Ovary (tissue), 9 donors: ENCODE results near the gene FREM2. TPM values are rescaled to one million over a fixed set of nuclear protein-coding genes. Genes with fewer than 3 reads are reported as not detected.

Source experiments
- DNase-seq, 5 donors: peaks; one replicate each; pipeline ENCODE4 v3.0.0-alpha.2; 2019 to 2020
- H3K27ac ChIP-seq, 2 donors: fragments of 200-600 bp; one replicate each; pipeline versions ENCODE4 v1.5.1 to v1.8.0; 2019 to 2022
- H3K27me3 ChIP-seq: fragments of 200-600 bp; one replicate; pipeline ENCODE4 v1.8.0; 2022
- H3K36me3 ChIP-seq: fragments of 200-600 bp; sonication (generic); one replicate; pipeline ENCODE4 v1.5.1; 2019
- H3K4me1 ChIP-seq: one replicate; pipeline ENCODE4 v1.8.1; 2013; ENCODE audit warnings: mild to moderate bottlenecking, moderate library complexity; ENCODE audit not compliant: insufficient read depth
- H3K4me3 ChIP-seq: fragments of 200-600 bp; sonication (generic); one replicate; pipeline ENCODE4 v1.5.1; 2017
- H3K9me3 ChIP-seq, 2 donors: fragments of 200-600 bp in 1 of 2; sonication (generic) in 1 of 2; one replicate each; pipeline versions ENCODE4 v1.5.1 to v1.8.1; 2013 to 2019; ENCODE audit warnings: mild to moderate bottlenecking in 1 of 2, moderate library complexity in 1 of 2
- EP300 ChIP-seq: sonication (generic); formaldehyde crosslinking; IDR thresholded peaks from one replicate; pipeline ENCODE4 v1.6.1; 2017; ENCODE audit warnings: antibody characterized with exemption
- POLR2A ChIP-seq: fragments of 450-650 bp; IDR thresholded peaks from one replicate; pipeline ENCODE4 v1.6.1; 2017; ENCODE audit warnings: antibody characterized with exemption, mild to moderate bottlenecking, moderate library complexity
- WGBS, 3 donors: extraction: QIAGEN DNeasy Blood & Tissue Kit in 1 of 3; methylation state at CpG; one replicate each; pipeline versions ENCODE4 v1.1.5 to v1.1.7; 2013 to 2017; 5-methylcytosine and 5-hydroxymethylcytosine counted together
- intact Hi-C, 4 donors: fragments of 100-400 bp; cut with DNase I; formaldehyde crosslinking; loops; one replicate each; pipeline versions ENCODE4 v1.11.0 to v1.15.1; 2022 to 2023
- polyA plus RNA-seq, 2 donors: library from polyadenylated mRNA; stranded (reverse); fragments of 200-250 nt in 1 of 2; fragments of 350-450 nt in 1 of 2; fragmentation: Illumina TruSeq in 1 of 2; extraction: RNeasy Lipid Tissue Mini Kit (QIAGEN cat#74804) in 1 of 2; gene quantifications; one replicate each; pipeline ENCODE4 v1.2.3, GENCODE V29; 2013 to 2014
- total RNA-seq, 7 donors: library from RNA; depleted of rRNA in 2 of 7; stranded (reverse); fragments of >200 nt in 2 of 7; fragmentation: NEBNext Ultra II Directional in 3 of 7; extraction: Animal tissue kit (Norgen Biotek cat#: 25700) in 3 of 7; gene quantifications; one replicate each; pipeline versions ENCODE4 v1.1.0 to v1.2.4, GENCODE V29; 2016 to 2023
- TF ChIP-seq, protein P1 (sequence below), 3 donors: fragments of 450-650 bp in 2 of 3; fragments of 200-600 bp in 1 of 3; IDR thresholded peaks; one replicate each; pipeline versions ENCODE4 v1.5.1 to v1.8.0; 2016 to 2022; ENCODE audit warnings: antibody characterized with exemption in 3 of 3, mild to moderate bottlenecking in 1 of 3
- donor health status: DM: no; HTN: no; CAD: no; lungs with moderate emphysema.
- donor health status: DM: no; HTN: no; CAD: no.
- donor health status: Bipolar disorder and iron deficiency.
- donor health status: DM: yes; HTN: yes; CAD: no.
- donor health status: DM: no; HTN: no; CAD: no.
- donor health status: DM: yes; HTN: yes; CAD: no.

The FREM2 gene
- total and polyA plus RNA-seq, 9 donors, result 0.27 to 4.0 (median 1.7) TPM

DNA sequence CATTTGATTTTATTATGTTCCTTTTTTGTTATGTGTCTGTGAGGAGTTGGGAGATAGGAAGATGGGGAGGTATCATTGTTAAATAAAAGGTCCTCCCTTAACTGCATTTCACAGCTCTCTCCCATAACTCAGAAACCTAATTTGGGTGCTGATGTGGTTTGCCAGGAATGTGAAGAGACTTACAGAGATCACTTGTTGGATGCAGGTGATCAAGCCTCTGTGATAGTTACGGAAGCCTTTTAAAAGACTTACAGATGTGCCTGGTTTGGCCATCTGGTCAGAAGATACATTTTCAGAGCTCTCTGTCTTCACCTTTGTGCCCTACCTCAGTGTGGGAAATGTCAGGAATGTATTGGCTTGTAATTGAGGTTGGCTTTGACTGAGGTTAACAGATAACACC lies 157.7 kb downstream of the FREM2 start:
- Histone ChIP-seq H3K36me3 (no peaks in the 10 kb centered on the region), H3K4me1 (no peaks in the 10 kb centered on the region), H3K27me3 (no peaks in the 10 kb centered on the region), H3K9me3 (no peaks in the 10 kb centered on the region), H3K4me3 (no peak overlapping the region), H3K27ac (no peak overlapping the region)
- no peak for DNase-seq
- no peak for TF ChIP-seq POLR2A
- TF ChIP-seq, protein P1, sequence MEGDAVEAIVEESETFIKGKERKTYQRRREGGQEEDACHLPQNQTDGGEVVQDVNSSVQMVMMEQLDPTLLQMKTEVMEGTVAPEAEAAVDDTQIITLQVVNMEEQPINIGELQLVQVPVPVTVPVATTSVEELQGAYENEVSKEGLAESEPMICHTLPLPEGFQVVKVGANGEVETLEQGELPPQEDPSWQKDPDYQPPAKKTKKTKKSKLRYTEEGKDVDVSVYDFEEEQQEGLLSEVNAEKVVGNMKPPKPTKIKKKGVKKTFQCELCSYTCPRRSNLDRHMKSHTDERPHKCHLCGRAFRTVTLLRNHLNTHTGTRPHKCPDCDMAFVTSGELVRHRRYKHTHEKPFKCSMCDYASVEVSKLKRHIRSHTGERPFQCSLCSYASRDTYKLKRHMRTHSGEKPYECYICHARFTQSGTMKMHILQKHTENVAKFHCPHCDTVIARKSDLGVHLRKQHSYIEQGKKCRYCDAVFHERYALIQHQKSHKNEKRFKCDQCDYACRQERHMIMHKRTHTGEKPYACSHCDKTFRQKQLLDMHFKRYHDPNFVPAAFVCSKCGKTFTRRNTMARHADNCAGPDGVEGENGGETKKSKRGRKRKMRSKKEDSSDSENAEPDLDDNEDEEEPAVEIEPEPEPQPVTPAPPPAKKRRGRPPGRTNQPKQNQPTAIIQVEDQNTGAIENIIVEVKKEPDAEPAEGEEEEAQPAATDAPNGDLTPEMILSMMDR (IDR thresholded peaks at IDR 0.05), result no peak
- intact Hi-C loops, result no loop called here
- WGBS, 3 donors, result 33 to 100% (median 92%) methylated on average over 1 of the region's 1 CpG

DNA sequence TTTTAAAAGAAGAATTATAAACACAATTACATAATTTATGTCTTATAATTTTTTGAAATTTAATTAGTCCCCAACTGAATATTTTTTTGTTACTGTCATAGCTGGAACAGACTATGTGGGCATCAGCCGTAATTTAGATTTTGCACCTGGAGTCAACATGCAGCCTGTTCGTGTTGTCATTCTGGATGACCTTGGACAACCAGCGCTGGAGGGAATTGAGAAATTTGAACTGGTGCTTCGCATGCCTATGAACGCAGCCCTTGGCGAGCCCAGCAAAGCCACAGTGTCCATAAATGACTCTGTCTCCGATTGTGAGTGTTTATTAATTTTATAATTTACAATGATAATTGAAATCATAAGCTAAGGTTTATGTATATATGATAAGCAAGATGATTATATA lies 161.5 kb downstream of the FREM2 start:
- intact Hi-C loops, result no loop called here
- no peak overlapping the region for H3K4me3 ChIP-seq
- H3K27ac ChIP-seq, result no peak overlapping the region
- no peak for DNase-seq
- TF ChIP-seq, protein P1 (IDR thresholded peaks at IDR 0.05), result no peak
- TF ChIP-seq EP300 (no peak), POLR2A (no peak)
- H3K4me1 ChIP-seq, result no peaks in the 10 kb centered on the region
- H3K27me3 ChIP-seq, result no peaks in the 10 kb centered on the region
- no peaks in the 10 kb centered on the region for H3K9me3 ChIP-seq
- no peaks in the 10 kb centered on the region for H3K36me3 ChIP-seq
- 58 to 76% (median 60%) methylated on average over 7 of the region's 7 CpGs for WGBS, 3 donors

DNA sequence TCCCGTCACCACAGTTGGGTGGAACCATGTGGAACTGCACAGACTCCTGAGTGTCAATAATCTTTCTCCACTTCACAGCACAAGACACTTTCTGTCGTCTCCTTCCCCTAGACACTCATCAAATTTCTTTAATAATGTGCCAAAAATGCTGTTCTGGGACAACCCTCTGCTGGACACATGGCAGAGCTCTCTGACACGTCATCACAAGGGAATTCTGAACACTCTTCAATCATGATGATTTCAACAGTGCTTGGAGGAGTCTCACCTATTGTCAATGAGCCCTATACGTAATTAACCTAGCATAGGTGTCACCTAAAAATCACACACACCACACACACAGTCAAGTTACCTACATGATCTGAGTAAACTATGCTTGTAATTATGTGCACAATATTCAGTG lies 162.4 kb downstream of the FREM2 start:
- no peak for DNase-seq
- intact Hi-C loops, result no loop called here
- WGBS, 3 donors, result 84 to 87% (median 84%) methylated on average over 4 of the region's 4 CpGs
- TF ChIP-seq, protein P1 (IDR thresholded peaks at IDR 0.05), result no peak
- Histone ChIP-seq H3K9me3 (no peaks in the 10 kb centered on the region), H3K27me3 (no peaks in the 10 kb centered on the region), H3K36me3 (no peaks in the 10 kb centered on the region), H3K27ac (no peak overlapping the region), H3K4me3 (no peak overlapping the region), H3K4me1 (peaks cover 1% of the 10 kb centered on the region)

DNA sequence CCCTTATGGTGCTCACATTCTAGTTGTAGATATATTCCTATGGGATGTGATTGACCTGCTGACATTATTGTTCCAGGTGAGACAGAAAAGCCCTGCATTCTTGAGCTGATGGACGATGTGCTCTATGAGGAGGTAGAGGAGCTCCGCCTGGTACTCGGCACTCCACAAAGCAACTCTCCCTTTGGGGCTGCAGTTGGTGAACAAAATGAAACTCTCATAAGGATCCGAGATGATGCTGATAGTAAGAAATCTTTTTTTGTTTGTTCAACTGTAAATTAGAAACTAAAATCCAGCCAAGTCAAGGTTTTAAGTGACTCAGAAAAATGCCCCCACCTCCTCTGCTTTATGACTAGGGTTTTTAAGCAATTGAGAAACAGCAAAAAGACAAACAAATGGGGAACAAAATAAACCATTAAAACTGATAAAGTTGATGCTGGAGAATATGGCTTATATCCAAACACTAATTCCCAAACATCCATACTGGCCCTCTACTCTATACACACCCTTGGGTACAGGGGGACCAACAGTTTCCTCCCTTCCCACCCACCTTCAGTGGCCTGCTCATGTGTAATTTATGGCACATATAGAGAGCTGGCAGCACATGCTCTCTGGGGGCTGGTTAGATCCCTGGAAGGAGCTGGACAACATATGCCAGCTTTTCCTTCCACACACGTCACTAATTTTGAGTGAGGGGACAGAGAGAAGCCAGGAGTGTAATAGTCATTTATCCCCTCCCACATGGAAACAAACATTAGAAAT lies 164.2 kb downstream of the FREM2 start:
- Histone ChIP-seq H3K4me3 (no peak overlapping the region), H3K27me3 (no peaks in the 10 kb centered on the region), H3K27ac (no peak overlapping the region), H3K36me3 (no peaks in the 10 kb centered on the region), H3K9me3 (no peaks in the 10 kb centered on the region), H3K4me1 (peaks cover 1% of the 10 kb centered on the region)
- DNase-seq, result no peak
- intact Hi-C loops, result no loop called here
- 84 to 90% (median 87%) methylated on average over 5 of the region's 5 CpGs for WGBS, 3 donors
- TF ChIP-seq, protein P1 (IDR thresholded peaks at IDR 0.05), result no peak
- no peak for TF ChIP-seq EP300
- no peak for TF ChIP-seq POLR2A
